ENCODE data around the gene METRNL.

The METRNL gene

GRCh38 chr17:83077411-83077810 is 2.0 kb upstream of the METRNL start:
- no peak overlapping the region for H3K4me3 ChIP-seq (ENCODE audit: low read length)
- no peak overlapping the region for H3K27ac ChIP-seq (ENCODE audit: low read length)
- no peaks in the 10 kb centered on the region for H3K9me3 ChIP-seq (ENCODE audit: insufficient read depth, low read depth, low read length)
- no peak overlapping the region for H3K9ac ChIP-seq (ENCODE audit: low read depth, low read length)
- no peaks in the 10 kb centered on the region for H3K36me3 ChIP-seq (ENCODE audit: insufficient read depth, low read depth, low read length)
- no peaks in the 10 kb centered on the region; the same call in 1 of the 2 replicates for H3K4me1 ChIP-seq (ENCODE audit: insufficient read depth, low read length)
- H3K27me3 ChIP-seq (ENCODE audit: insufficient read depth, low read length) = peaks cover 57% of the 10 kb centered on the region

- Histone ChIP-seq H3K9ac (ENCODE audit: low read depth, low read length) (no peak overlapping the region), H3K27ac (ENCODE audit: low read length) (no peak overlapping the region), H3K4me1 (ENCODE audit: insufficient read depth, low read length) (no peaks in the 10 kb centered on the region; the same call in 1 of the 2 replicates), H3K9me3 (ENCODE audit: insufficient read depth, low read depth, low read length) (no peaks in the 10 kb centered on the region), H3K27me3 (ENCODE audit: insufficient read depth, low read length) (peaks cover 60% of the 10 kb centered on the region), H3K36me3 (ENCODE audit: insufficient read depth, low read depth, low read length) (no peaks in the 10 kb centered on the region), H3K4me3 (ENCODE audit: low read length) (peak overlapping the region; percentile 60; the same call in 1 of the 2 replicates)
Measured at GRCh38 chr17:83077939-83078338, 1.5 kb upstream of the METRNL start.

- peaks cover 66% of the 10 kb centered on the region for H3K27me3 ChIP-seq (ENCODE audit: insufficient read depth, low read length)
- H3K9ac ChIP-seq (ENCODE audit: low read depth, low read length) = no peak overlapping the region
- H3K9me3 ChIP-seq (ENCODE audit: insufficient read depth, low read depth, low read length) = no peaks in the 10 kb centered on the region
- H3K36me3 ChIP-seq (ENCODE audit: insufficient read depth, low read depth, low read length) = no peaks in the 10 kb centered on the region
- H3K27ac ChIP-seq (ENCODE audit: low read length) = no peak overlapping the region
- peak overlapping the region; percentile 60; the same call in 1 of the 2 replicates for H3K4me3 ChIP-seq (ENCODE audit: low read length)
- peaks cover 3% of the 10 kb centered on the region; the same call in 1 of the 2 replicates for H3K4me1 ChIP-seq (ENCODE audit: insufficient read depth, low read length)
Measured at GRCh38 chr17:83078378-83079351, 744 bp upstream of the METRNL start.

- H3K9ac ChIP-seq (ENCODE audit: low read depth, low read length) = no peak overlapping the region
Measured at GRCh38 chr17:83079766-83080578, 563 bp downstream of the METRNL start.

GRCh38 chr17:83080579-83080857 is 1.1 kb downstream of the METRNL start:
- Histone ChIP-seq H3K27ac (ENCODE audit: low read length) (no peak overlapping the region), H3K36me3 (ENCODE audit: insufficient read depth, low read depth, low read length) (no peaks in the 10 kb centered on the region), H3K4me3 (ENCODE audit: low read length) (no peak overlapping the region; the same call in 1 of the 2 replicates), H3K9ac (ENCODE audit: low read depth, low read length) (no peak overlapping the region), H3K27me3 (ENCODE audit: insufficient read depth, low read length) (peaks cover 62% of the 10 kb centered on the region), H3K4me1 (ENCODE audit: insufficient read depth, low read length) (peaks cover 11% of the 10 kb centered on the region), H3K9me3 (ENCODE audit: insufficient read depth, low read depth, low read length) (no peaks in the 10 kb centered on the region)

More at GRCh38 chr17:83079766-83080578, 563 bp downstream of the METRNL start:
- Histone ChIP-seq H3K4me3 (ENCODE audit: low read length) (peak overlapping the region; percentile 46; the same call in 1 of the 2 replicates), H3K27ac (ENCODE audit: low read length) (no peak overlapping the region), H3K4me1 (ENCODE audit: insufficient read depth, low read length) (peaks cover 11% of the 10 kb centered on the region), H3K9me3 (ENCODE audit: insufficient read depth, low read depth, low read length) (no peaks in the 10 kb centered on the region), H3K27me3 (ENCODE audit: insufficient read depth, low read length) (peaks cover 66% of the 10 kb centered on the region), H3K36me3 (ENCODE audit: insufficient read depth, low read depth, low read length) (no peaks in the 10 kb centered on the region)

GRCh38 chr17:83080858-83081683 is 1.7 kb downstream of the METRNL start:
- H3K4me1 ChIP-seq (ENCODE audit: insufficient read depth, low read length) = peaks cover 11% of the 10 kb centered on the region
- H3K27ac ChIP-seq (ENCODE audit: low read length) = no peak overlapping the region
- H3K4me3 ChIP-seq (ENCODE audit: low read length) = peak overlapping the region; percentile 45; the same call in 1 of the 2 replicates

GRCh38 chr17:83081684-83082201 is 2.3 kb downstream of the METRNL start:
- H3K9ac ChIP-seq (ENCODE audit: low read depth, low read length) = no peak overlapping the region
- H3K9me3 ChIP-seq (ENCODE audit: insufficient read depth, low read depth, low read length) = no peaks in the 10 kb centered on the region
- H3K27me3 ChIP-seq (ENCODE audit: insufficient read depth, low read length) = peaks cover 50% of the 10 kb centered on the region
- H3K4me3 ChIP-seq (ENCODE audit: low read length) = no peak overlapping the region
- H3K27ac ChIP-seq (ENCODE audit: low read length) = no peak overlapping the region
- peaks cover 11% of the 10 kb centered on the region for H3K4me1 ChIP-seq (ENCODE audit: insufficient read depth, low read length)
- no peaks in the 10 kb centered on the region for H3K36me3 ChIP-seq (ENCODE audit: insufficient read depth, low read depth, low read length)

More at GRCh38 chr17:83080858-83081683, 1.7 kb downstream of the METRNL start:
- Histone ChIP-seq H3K36me3 (ENCODE audit: insufficient read depth, low read depth, low read length) (no peaks in the 10 kb centered on the region), H3K9ac (ENCODE audit: low read depth, low read length) (no peak overlapping the region), H3K27me3 (ENCODE audit: insufficient read depth, low read length) (peaks cover 56% of the 10 kb centered on the region), H3K9me3 (ENCODE audit: insufficient read depth, low read depth, low read length) (no peaks in the 10 kb centered on the region)

- Histone ChIP-seq H3K27ac (ENCODE audit: low read length) (no peak overlapping the region), H3K9ac (ENCODE audit: low read depth, low read length) (no peak overlapping the region), H3K4me3 (ENCODE audit: low read length) (no peak overlapping the region), H3K4me1 (ENCODE audit: insufficient read depth, low read length) (peaks cover 11% of the 10 kb centered on the region), H3K9me3 (ENCODE audit: insufficient read depth, low read depth, low read length) (no peaks in the 10 kb centered on the region), H3K27me3 (ENCODE audit: insufficient read depth, low read length) (peaks cover 43% of the 10 kb centered on the region), H3K36me3 (ENCODE audit: insufficient read depth, low read depth, low read length) (no peaks in the 10 kb centered on the region)
Measured at GRCh38 chr17:83082424-83082823, 3.0 kb downstream of the METRNL start.

- Histone ChIP-seq H3K27me3 (ENCODE audit: insufficient read depth, low read length) (peaks cover 38% of the 10 kb centered on the region), H3K4me1 (ENCODE audit: insufficient read depth, low read length) (peaks cover 11% of the 10 kb centered on the region)
Measured at GRCh38 chr17:83082909-83083367, 3.5 kb downstream of the METRNL start.

GRCh38 chr17:83083368-83084201 is 4.2 kb downstream of the METRNL start:
- peak overlapping the region; percentile 65 for H3K9ac ChIP-seq (ENCODE audit: low read depth, low read length)
- no peak overlapping the region for H3K4me3 ChIP-seq (ENCODE audit: low read length)
- peaks cover 31% of the 10 kb centered on the region for H3K27me3 ChIP-seq (ENCODE audit: insufficient read depth, low read length)
- peaks cover 11% of the 10 kb centered on the region for H3K4me1 ChIP-seq (ENCODE audit: insufficient read depth, low read length)
- H3K27ac ChIP-seq (ENCODE audit: low read length) = no peak overlapping the region
- no peaks in the 10 kb centered on the region for H3K36me3 ChIP-seq (ENCODE audit: insufficient read depth, low read depth, low read length)
- H3K9me3 ChIP-seq (ENCODE audit: insufficient read depth, low read depth, low read length) = no peaks in the 10 kb centered on the region

More at GRCh38 chr17:83082909-83083367, 3.5 kb downstream of the METRNL start:
- peak overlapping the region; percentile 65 for H3K9ac ChIP-seq (ENCODE audit: low read depth, low read length)
- no peaks in the 10 kb centered on the region for H3K9me3 ChIP-seq (ENCODE audit: insufficient read depth, low read depth, low read length)
- no peak overlapping the region for H3K4me3 ChIP-seq (ENCODE audit: low read length)
- H3K27ac ChIP-seq (ENCODE audit: low read length) = no peak overlapping the region
- H3K36me3 ChIP-seq (ENCODE audit: insufficient read depth, low read depth, low read length) = no peaks in the 10 kb centered on the region
